CD4-positive, alpha-beta memory T cell (primary cell): ENCODE measurements around the gene TXLNG. TPM values are rescaled to one million over a fixed set of nuclear protein-coding genes. Genes with fewer than 3 reads are reported as not detected.

ENCODE experiments used
- CTCF ChIA-PET: fragments of 350-600 bp; sonication (Branson Sonifier 250); formaldehyde crosslinking; loops from one replicate; lab custom pipeline; 2021; ENCODE audit warnings: inconsistent platforms; ENCODE audit not compliant: partially characterized antibody; lab: Charles Lee
- POLR2A ChIA-PET: fragments of 350-600 bp; sonication (Branson Sonifier 250); formaldehyde crosslinking; loops from one replicate; lab custom pipeline; 2021; ENCODE audit not compliant: partially characterized antibody; lab: Charles Lee
- DNase-seq, 5 donors: peaks; one replicate each; pipeline versions ENCODE4 v3.0.0 to v3.0.0-alpha.2; 2020 to 2022; ENCODE audit warnings: mixed read lengths in 1 of 5
- H3K27ac ChIP-seq: one replicate; pipeline ENCODE4 v1.7.0; 2013; ENCODE audit warnings: low read depth, low read length
- H3K27me3 ChIP-seq: 2 replicates; pipeline ENCODE4 v1.7.0; 2013; ENCODE audit warnings: mild to moderate bottlenecking, low read length, moderate library complexity; ENCODE audit not compliant: insufficient read depth
- H3K36me3 ChIP-seq: 2 replicates; pipeline ENCODE4 v1.7.0; 2013; ENCODE audit warnings: mild to moderate bottlenecking, low read length, moderate library complexity; ENCODE audit not compliant: insufficient read depth
- H3K4me1 ChIP-seq: 2 replicates; pipeline ENCODE4 v1.7.0; 2013; ENCODE audit warnings: mild to moderate bottlenecking, low read length, moderate library complexity; ENCODE audit not compliant: insufficient read depth
- H3K4me3 ChIP-seq, 2 donors: one replicate each; pipeline ENCODE4 v1.7.0; 2013; ENCODE audit warnings: low read length in 2 of 2, mild to moderate bottlenecking in 1 of 2
- H3K9me3 ChIP-seq, 2 donors: one replicate each; pipeline ENCODE4 v1.7.0; 2013; ENCODE audit warnings: low read length in 2 of 2, control low read depth in 1 of 2; ENCODE audit not compliant: control insufficient read depth in 1 of 2
- H3K27ac Mint-ChIP-seq, 7 donors: one replicate each; pipeline ENCODE4 v1.8.0; 2020 to 2021; ENCODE audit warnings: mixed read lengths in 7 of 7, mild to moderate bottlenecking in 6 of 7, inconsistent platforms in 3 of 7, moderate library complexity in 3 of 7
- H3K27me3 Mint-ChIP-seq, 2 donors: one replicate each; pipeline ENCODE4 v1.8.0; 2020 to 2021; ENCODE audit warnings: mixed read lengths in 2 of 2
- H3K36me3 Mint-ChIP-seq, 2 donors: one replicate each; pipeline ENCODE4 v1.8.0; 2020 to 2021; ENCODE audit warnings: mixed read lengths in 2 of 2, inconsistent platforms in 1 of 2, mild to moderate bottlenecking in 1 of 2
- H3K4me1 Mint-ChIP-seq, 4 donors: one replicate each; pipeline ENCODE4 v1.8.0; 2020 to 2021; ENCODE audit warnings: mixed read lengths in 4 of 4, mild to moderate bottlenecking in 1 of 4
- H3K4me3 Mint-ChIP-seq, 8 donors: one replicate each; pipeline ENCODE4 v1.8.0; 2020 to 2021; ENCODE audit warnings: mixed read lengths in 8 of 8, mild to moderate bottlenecking in 7 of 8, moderate library complexity in 6 of 8, inconsistent platforms in 3 of 8
- H3K9me3 Mint-ChIP-seq, 8 donors: one replicate each; pipeline ENCODE4 v1.8.0; 2020 to 2021; ENCODE audit warnings: mixed read lengths in 8 of 8, mild to moderate bottlenecking in 5 of 8, inconsistent platforms in 3 of 8, moderate library complexity in 1 of 8
- intact Hi-C: fragments of 100-400 bp; cut with micrococcal nuclease; formaldehyde crosslinking; loops from one replicate; pipeline ENCODE4 v1.15.1; 2023
- polyA plus RNA-seq, 2 donors: library from polyadenylated mRNA; unstranded; fragments of 300-500 nt; fragmentation: Illumina TruSeq; gene quantifications; one replicate each; pipeline ENCODE4 v1.2.3, GENCODE V29; 2021
- total RNA-seq, 2 experiments: library from RNA; stranded (reverse); gene quantifications; one replicate each; pipeline ENCODE4 v1.2.3, GENCODE V29; 2021

TXLNG gene
- total and polyA plus RNA-seq, 4 experiments from 2014 or later, result 9.4 to 20.2 (median 18.8) TPM

DNA sequence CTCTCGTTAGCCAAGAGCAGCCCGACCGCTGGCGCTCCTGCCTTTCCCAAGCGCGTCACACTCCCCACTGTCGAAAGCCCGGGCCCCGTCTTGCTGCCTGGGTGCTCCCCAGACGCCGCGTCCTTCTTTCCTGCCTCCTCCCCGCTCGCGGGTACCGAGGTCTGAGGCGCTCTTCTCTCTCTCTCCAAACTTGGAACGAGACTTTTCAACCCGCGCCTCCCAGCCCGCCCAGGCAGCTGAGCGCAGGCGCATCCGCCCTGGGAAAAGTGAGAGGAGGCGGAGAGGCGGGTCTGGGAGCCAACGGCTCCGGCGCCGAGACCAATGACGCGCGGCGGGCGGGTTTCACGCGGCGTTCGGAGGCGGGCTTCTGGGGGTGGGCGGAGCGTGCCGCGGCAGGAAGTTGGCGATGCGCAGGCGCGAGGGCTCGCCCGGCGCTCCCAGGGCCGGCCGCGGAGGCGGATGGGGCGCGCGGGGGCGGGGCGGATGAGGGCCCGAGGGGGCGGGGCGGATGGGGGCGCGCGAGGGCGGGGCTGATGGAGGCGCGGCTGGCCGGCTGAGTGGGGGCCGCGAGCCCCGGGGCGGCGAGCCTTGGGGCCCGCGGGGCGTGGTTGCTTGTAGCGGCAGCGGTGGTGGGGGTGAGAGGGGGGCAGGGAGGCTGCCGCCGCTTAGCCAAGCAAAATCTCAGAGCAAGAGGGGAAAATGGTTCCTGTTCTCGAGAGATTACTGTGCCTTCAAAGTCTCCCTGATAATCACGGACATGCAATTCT lies 84.0 kb downstream of the TXLNG start, which contains the start of gene RBBP7:
TSS of gene RBBP7 (minus strand) at position 268 of the 767 bp plus-strand sequence. CDS start 309 bp downstream, outside the sequence.
- H3K27ac Mint-ChIP-seq, result peak within 1 kb of the TSS; percentile 91 to 99 (median 98)
- Histone ChIP-seq H3K27ac (peak within 1 kb of the TSS; percentile 77), H3K27me3 (no peaks in the 10 kb centered on the region), H3K9me3 (no peaks in the 10 kb centered on the region), H3K4me1 (peaks cover 40% of the 10 kb centered on the region), H3K4me3 (peak within 1 kb of the TSS; percentile 57 to 65), H3K36me3 (no peaks in the 10 kb centered on the region)
- H3K4me1 Mint-ChIP-seq, result peaks cover 25 to 45% (median 32%) of the 10 kb centered on the region in 4 donors
- H3K4me3 Mint-ChIP-seq, result peak within 1 kb of the TSS; percentile 94 to 98 (median 96)
- DNase-seq, result peak; percentile 91 to 98 (median 96)
- peaks cover 0 to 18% of the 10 kb centered on the region in 2 donors for H3K36me3 Mint-ChIP-seq
- ChIA-PET POLR2A (interaction anchor here (1.0 to 4.4 kb wide), 2 partner anchors 12 to 151 kb away, joined by 3 to 44 read pairs; partner anchors contain the start of gene SYAP1), CTCF (interaction anchor here (6.6 kb wide), 1 partner anchor 14 kb away, joined by 53 read pairs; no protein-coding TSS in a partner anchor)
- peaks cover 0 to 2% (median 0%) of the 10 kb centered on the region in 8 donors for H3K9me3 Mint-ChIP-seq
- H3K27me3 Mint-ChIP-seq, result peaks cover 2 to 7% of the 10 kb centered on the region in 2 donors
- intact Hi-C loops, result loop anchor here (1.0 to 5.0 kb wide), 4 partner anchors 77 to 1195 kb away; partner anchors contain the start of genes REPS2, SYAP1 and TXLNG

- POLR2A ChIA-PET, result interaction anchor here (0.9 to 4.4 kb wide), 4 partner anchors 9 to 1016 kb away, joined by 3 to 44 read pairs (median 3); partner anchors contain the start of gene AP1S2
- intact Hi-C loops, result loop anchor here (1.0 to 5.0 kb wide), 4 partner anchors 76 to 1196 kb away; partner anchors contain the start of genes REPS2, SYAP1 and TXLNG
- CTCF ChIA-PET, result interaction anchor here (0.6 to 6.6 kb wide), 2 partner anchors 13 to 158 kb away, joined by 3 to 53 read pairs; no protein-coding TSS in a partner anchor
These were observed 84.9 kb downstream of the TXLNG start for GRCh38 chrX:16870862-16871815.

GRCh38 chrX:16873106-16873505 lies 86.8 kb downstream of the TXLNG start:
- POLR2A ChIA-PET, result interaction anchor here (2.2 kb wide), 1 partner anchor 10 kb away, joined by 11 read pairs; no protein-coding TSS in a partner anchor
- no peaks in the 10 kb centered on the region for H3K36me3 ChIP-seq
- intact Hi-C loops, result loop anchor here (5.0 kb wide), 2 partner anchors 74 to 156 kb away; partner anchors contain the start of genes REPS2 and SYAP1
- Mint-ChIP-seq H3K4me3 (no peak overlapping the region), H3K4me1 (peaks cover 12 to 24% (median 15%) of the 10 kb centered on the region in 4 donors), H3K27ac (peak overlapping the region in 1 of 7 donors; percentile 23), H3K27me3 (peaks cover 2 to 7% of the 10 kb centered on the region in 2 donors), H3K36me3 (peaks cover 0 to 11% of the 10 kb centered on the region in 2 donors), H3K9me3 (peaks cover 0 to 2% (median 0%) of the 10 kb centered on the region in 8 donors)
- H3K27ac ChIP-seq, result no peak overlapping the region
- CTCF ChIA-PET, result interaction anchor here (0.9 to 6.6 kb wide), 2 partner anchors 11 to 18 kb away, joined by 3 to 53 read pairs; no protein-coding TSS in a partner anchor
- no peak for DNase-seq
- no peaks in the 10 kb centered on the region for H3K27me3 ChIP-seq
- no peaks in the 10 kb centered on the region for H3K9me3 ChIP-seq
- H3K4me3 ChIP-seq, result no peak overlapping the region
- peaks cover 21% of the 10 kb centered on the region for H3K4me1 ChIP-seq

More at GRCh38 chrX:16870862-16871815, 84.9 kb downstream of the TXLNG start:
- Mint-ChIP-seq H3K27ac (peak overlapping the region; percentile 85 to 92 (median 90)), H3K9me3 (peaks cover 0 to 2% (median 0%) of the 10 kb centered on the region in 8 donors), H3K4me1 (peaks cover 21 to 38% (median 26%) of the 10 kb centered on the region in 4 donors), H3K36me3 (peaks cover 0 to 12% of the 10 kb centered on the region in 2 donors), H3K27me3 (peaks cover 2 to 7% of the 10 kb centered on the region in 2 donors), H3K4me3 (peak overlapping the region; percentile 79 to 98 (median 82))
- H3K27me3 ChIP-seq, result no peaks in the 10 kb centered on the region
- peak overlapping the region; percentile 36 to 57 for H3K4me3 ChIP-seq
- peak in 1 of 5 donors; percentile 28 for DNase-seq
- H3K9me3 ChIP-seq, result no peaks in the 10 kb centered on the region
- peak overlapping the region; percentile 67 for H3K27ac ChIP-seq
- no peaks in the 10 kb centered on the region for H3K36me3 ChIP-seq
- peaks cover 34% of the 10 kb centered on the region for H3K4me1 ChIP-seq

GRCh38 chrX:16874458-16875095 lies 88.3 kb downstream of the TXLNG start:
- Mint-ChIP-seq H3K36me3 (peaks cover 0 to 4% of the 10 kb centered on the region in 2 donors), H3K9me3 (peaks cover 0 to 2% (median 0%) of the 10 kb centered on the region in 8 donors), H3K4me3 (no peak overlapping the region), H3K27me3 (peaks cover 2 to 7% of the 10 kb centered on the region in 2 donors), H3K4me1 (peaks cover 3 to 11% (median 4%) of the 10 kb centered on the region in 4 donors), H3K27ac (no peak overlapping the region)
- ChIA-PET POLR2A (interaction anchor here (1.2 to 1.5 kb wide), 2 partner anchors 8 kb away, joined by 3 to 4 read pairs; no protein-coding TSS in a partner anchor), CTCF (interaction anchor here (1.1 to 6.6 kb wide), 3 partner anchors 9 to 172 kb away, joined by 3 to 53 read pairs (median 3); no protein-coding TSS in a partner anchor)
- no peaks in the 10 kb centered on the region for H3K36me3 ChIP-seq
- H3K4me3 ChIP-seq, result no peak overlapping the region
- H3K27ac ChIP-seq, result no peak overlapping the region
- intact Hi-C loops, result loop anchor here (5.0 kb wide), 2 partner anchors 73 to 157 kb away; partner anchors contain the start of genes REPS2 and SYAP1
- no peaks in the 10 kb centered on the region for H3K9me3 ChIP-seq
- DNase-seq, result no peak
- peaks cover 10% of the 10 kb centered on the region for H3K4me1 ChIP-seq
- no peaks in the 10 kb centered on the region for H3K27me3 ChIP-seq

DNA sequence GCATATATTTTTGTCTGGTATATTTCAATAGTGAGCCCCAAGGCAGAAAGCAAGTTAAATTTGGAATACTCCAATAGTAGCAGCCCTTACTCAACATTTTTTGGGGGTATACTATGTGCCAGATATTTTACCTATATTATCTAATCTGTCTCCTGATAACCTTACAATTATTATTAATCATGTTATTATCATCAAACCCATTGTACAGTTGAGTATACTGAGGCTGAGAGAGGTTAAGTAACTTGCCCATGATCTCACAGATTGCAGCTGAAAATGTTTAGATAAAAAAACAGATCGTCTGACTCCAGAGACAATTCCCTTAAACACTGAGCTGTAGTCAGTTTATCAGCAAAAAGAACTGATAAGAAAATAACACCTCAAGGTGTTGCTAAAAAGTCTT lies 90.4 kb downstream of the TXLNG start:
- H3K4me1 Mint-ChIP-seq, result peaks cover 0 to 5% (median under 1%) of the 10 kb centered on the region in 4 donors
- DNase-seq, result no peak
- Histone ChIP-seq H3K27ac (no peak overlapping the region), H3K27me3 (no peaks in the 10 kb centered on the region), H3K4me1 (peaks cover 1% of the 10 kb centered on the region), H3K36me3 (no peaks in the 10 kb centered on the region), H3K4me3 (no peak overlapping the region), H3K9me3 (no peaks in the 10 kb centered on the region)
- POLR2A ChIA-PET, result no interaction called here
- CTCF ChIA-PET, result interaction anchor here (1.1 to 6.6 kb wide), 2 partner anchors 7 to 11 kb away, joined by 3 to 53 read pairs; no protein-coding TSS in a partner anchor
- no peak overlapping the region for H3K4me3 Mint-ChIP-seq
- H3K27me3 Mint-ChIP-seq, result peaks cover 2 to 7% of the 10 kb centered on the region in 2 donors
- no peaks in the 10 kb centered on the region for H3K36me3 Mint-ChIP-seq
- intact Hi-C loops, result no loop called here
- H3K27ac Mint-ChIP-seq, result no peak overlapping the region
- peaks cover 0 to 2% (median 0%) of the 10 kb centered on the region in 8 donors for H3K9me3 Mint-ChIP-seq
